IPS-NIHi7 (cell line): ENCODE data around the gene KCNMB2.

Source experiments
- DNase-seq: peaks from one replicate; pipeline ENCODE4 v3.0.0; 2012; ENCODE audit warnings: mixed read lengths; ENCODE audit errors: extremely low spot score

The KCNMB2 gene

GRCh38 chr3:178568911-178569310 lies 32.7 kb downstream of the KCNMB2 start:
- DNase-seq = no peak

GRCh38 chr3:178569826-178570225 lies 33.6 kb downstream of the KCNMB2 start:
- DNase-seq = no peak

- no peak for DNase-seq
These were observed 47.8 kb downstream of the KCNMB2 start for GRCh38 chr3:178583963-178584575.

GRCh38 chr3:178584722-178585380 lies 48.6 kb downstream of the KCNMB2 start:
- DNase-seq = no peak

GRCh38 chr3:178585454-178585853 lies 49.2 kb downstream of the KCNMB2 start:
- DNase-seq = no peak

GRCh38 chr3:178586076-178586475 lies 49.8 kb downstream of the KCNMB2 start:
- no peak for DNase-seq

- no peak for DNase-seq
These were observed 52.4 kb downstream of the KCNMB2 start for GRCh38 chr3:178588628-178589027.

GRCh38 chr3:178593786-178594185 lies 57.5 kb downstream of the KCNMB2 start:
- DNase-seq = no peak

- no peak for DNase-seq
These were observed 61.1 kb downstream of the KCNMB2 start for GRCh38 chr3:178597371-178597770.

- no peak for DNase-seq
These were observed 66.6 kb downstream of the KCNMB2 start for GRCh38 chr3:178602856-178603255.

- no peak for DNase-seq
These were observed 67.5 kb downstream of the KCNMB2 start for GRCh38 chr3:178603735-178604134.

GRCh38 chr3:178618197-178618596 lies 82.0 kb downstream of the KCNMB2 start:
- no peak for DNase-seq

GRCh38 chr3:178618896-178619295 lies 82.7 kb downstream of the KCNMB2 start:
- no peak for DNase-seq

GRCh38 chr3:178623666-178624255 lies 87.5 kb downstream of the KCNMB2 start:
- no peak for DNase-seq

GRCh38 chr3:178624276-178624675 lies 88.0 kb downstream of the KCNMB2 start:
- no peak for DNase-seq

- no peak for DNase-seq
These were observed 88.9 kb downstream of the KCNMB2 start for GRCh38 chr3:178625053-178625600.

GRCh38 chr3:178628037-178628436 lies 91.8 kb downstream of the KCNMB2 start:
- DNase-seq = no peak

- DNase-seq = no peak
These were observed 93.4 kb downstream of the KCNMB2 start for GRCh38 chr3:178629430-178630178.

- DNase-seq = no peak
These were observed 95.7 kb downstream of the KCNMB2 start for GRCh38 chr3:178631950-178632349.

GRCh38 chr3:178634975-178635374 lies 98.7 kb downstream of the KCNMB2 start:
- no peak for DNase-seq

GRCh38 chr3:178637802-178638201 lies 101.6 kb downstream of the KCNMB2 start:
- no peak for DNase-seq

GRCh38 chr3:178645503-178645902 lies 109.3 kb downstream of the KCNMB2 start:
- no peak for DNase-seq
